ENCODE results near the gene SETBP1.

SETBP1 gene

DNA sequence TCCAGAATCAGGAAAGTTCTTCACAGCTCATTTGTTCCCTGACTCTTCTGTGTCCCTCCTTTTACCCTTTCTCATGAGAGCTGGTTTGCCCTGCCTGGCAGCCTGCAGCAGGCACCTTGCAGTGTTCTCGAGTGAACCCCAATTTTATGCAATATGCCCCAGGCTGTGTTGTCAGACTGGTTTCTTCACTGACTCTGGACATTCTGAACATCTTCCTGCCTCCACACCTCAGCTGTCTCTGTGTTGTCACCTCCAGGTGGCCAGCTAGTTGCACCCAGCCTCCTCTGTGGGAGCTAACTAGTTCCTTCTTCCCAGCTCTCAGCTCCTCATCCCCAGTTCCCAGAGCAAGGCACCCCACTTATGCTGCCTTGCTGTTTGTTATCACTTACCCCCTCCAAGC, 5.5 kb downstream of the SETBP1 start:
- Histone ChIP-seq H3K27ac (no peak overlapping the region), H3K4me3 (ENCODE audit: low read depth, low read length) (no peak overlapping the region), H3K27me3 (replicated peaks) (no peaks in the 10 kb centered on the region), H3K36me3 (replicated peaks) (no peaks in the 10 kb centered on the region)
- in situ Hi-C loops (cut with HindIII; ENCODE audit: low pct_ligation_motif_present, low sequenced_read_pairs), result no loop called here
- TF ChIP-seq, protein P1, sequence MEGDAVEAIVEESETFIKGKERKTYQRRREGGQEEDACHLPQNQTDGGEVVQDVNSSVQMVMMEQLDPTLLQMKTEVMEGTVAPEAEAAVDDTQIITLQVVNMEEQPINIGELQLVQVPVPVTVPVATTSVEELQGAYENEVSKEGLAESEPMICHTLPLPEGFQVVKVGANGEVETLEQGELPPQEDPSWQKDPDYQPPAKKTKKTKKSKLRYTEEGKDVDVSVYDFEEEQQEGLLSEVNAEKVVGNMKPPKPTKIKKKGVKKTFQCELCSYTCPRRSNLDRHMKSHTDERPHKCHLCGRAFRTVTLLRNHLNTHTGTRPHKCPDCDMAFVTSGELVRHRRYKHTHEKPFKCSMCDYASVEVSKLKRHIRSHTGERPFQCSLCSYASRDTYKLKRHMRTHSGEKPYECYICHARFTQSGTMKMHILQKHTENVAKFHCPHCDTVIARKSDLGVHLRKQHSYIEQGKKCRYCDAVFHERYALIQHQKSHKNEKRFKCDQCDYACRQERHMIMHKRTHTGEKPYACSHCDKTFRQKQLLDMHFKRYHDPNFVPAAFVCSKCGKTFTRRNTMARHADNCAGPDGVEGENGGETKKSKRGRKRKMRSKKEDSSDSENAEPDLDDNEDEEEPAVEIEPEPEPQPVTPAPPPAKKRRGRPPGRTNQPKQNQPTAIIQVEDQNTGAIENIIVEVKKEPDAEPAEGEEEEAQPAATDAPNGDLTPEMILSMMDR (IDR thresholded peaks at IDR 0.05; ENCODE audit: low read depth, low read length, missing control alignments), result no peak
- DNase-seq, result no peak

DNA sequence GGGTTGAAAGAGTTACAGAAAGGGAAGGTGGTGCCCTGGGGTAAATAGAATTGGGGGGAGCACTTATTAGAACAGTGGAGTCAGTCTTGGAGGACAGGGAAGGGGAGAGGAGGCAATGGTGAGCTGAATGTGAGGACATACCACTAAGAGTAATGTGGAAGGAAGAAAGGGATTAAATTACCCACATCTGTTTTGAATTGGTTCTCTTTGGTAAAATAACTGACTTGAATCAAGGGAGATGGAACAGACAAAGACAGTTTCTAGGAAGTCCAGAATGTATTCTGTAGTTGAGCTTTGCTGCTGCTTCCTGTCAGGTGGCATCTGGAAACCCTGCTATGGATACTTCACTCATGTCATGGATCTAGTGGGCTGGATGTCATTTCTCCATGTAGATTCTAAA, 6.7 kb downstream of the SETBP1 start:
- in situ Hi-C loops (cut with HindIII; ENCODE audit: low pct_ligation_motif_present, low sequenced_read_pairs), result no loop called here

DNA sequence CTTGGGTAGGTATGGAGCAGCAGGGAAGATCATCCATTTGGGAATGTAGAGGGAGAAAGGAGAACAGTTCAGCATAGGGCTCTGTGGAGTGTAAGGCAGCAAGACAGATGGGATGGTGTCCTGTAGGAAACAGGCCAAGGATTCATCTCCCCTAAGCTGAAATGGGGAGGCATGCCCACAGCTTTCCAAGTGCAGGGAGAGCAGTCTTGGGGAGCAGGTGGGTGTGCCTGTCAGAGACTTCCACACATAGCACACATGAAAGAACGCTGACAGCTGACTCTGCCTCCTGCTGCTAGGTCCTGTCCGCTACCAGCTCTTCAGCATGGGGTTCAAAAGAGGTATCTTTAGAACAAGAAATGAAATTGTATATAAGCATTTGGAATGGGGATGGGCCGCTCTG, 9.0 kb downstream of the SETBP1 start:
- no peaks in the 10 kb centered on the region for H3K36me3 ChIP-seq (replicated peaks)
- no peak overlapping the region for H3K4me3 ChIP-seq (ENCODE audit: low read depth, low read length)
- H3K27ac ChIP-seq, result no peak overlapping the region
- DNase-seq, result no peak
- H3K27me3 ChIP-seq (replicated peaks), result no peaks in the 10 kb centered on the region
- in situ Hi-C loops (cut with HindIII; ENCODE audit: low pct_ligation_motif_present, low sequenced_read_pairs), result no loop called here
- TF ChIP-seq, protein P1 (IDR thresholded peaks at IDR 0.05; ENCODE audit: low read depth, low read length, missing control alignments), result no peak

More for the DNA sequence above, 6.7 kb downstream of the SETBP1 start:
- H3K36me3 ChIP-seq (replicated peaks), result no peaks in the 10 kb centered on the region
- DNase-seq, result no peak
- H3K27ac ChIP-seq, result no peak overlapping the region
- no peaks in the 10 kb centered on the region for H3K27me3 ChIP-seq (replicated peaks)
- TF ChIP-seq, protein P1 (IDR thresholded peaks at IDR 0.05; ENCODE audit: low read depth, low read length, missing control alignments), result no peak
- H3K4me3 ChIP-seq (ENCODE audit: low read depth, low read length), result no peak overlapping the region

DNA sequence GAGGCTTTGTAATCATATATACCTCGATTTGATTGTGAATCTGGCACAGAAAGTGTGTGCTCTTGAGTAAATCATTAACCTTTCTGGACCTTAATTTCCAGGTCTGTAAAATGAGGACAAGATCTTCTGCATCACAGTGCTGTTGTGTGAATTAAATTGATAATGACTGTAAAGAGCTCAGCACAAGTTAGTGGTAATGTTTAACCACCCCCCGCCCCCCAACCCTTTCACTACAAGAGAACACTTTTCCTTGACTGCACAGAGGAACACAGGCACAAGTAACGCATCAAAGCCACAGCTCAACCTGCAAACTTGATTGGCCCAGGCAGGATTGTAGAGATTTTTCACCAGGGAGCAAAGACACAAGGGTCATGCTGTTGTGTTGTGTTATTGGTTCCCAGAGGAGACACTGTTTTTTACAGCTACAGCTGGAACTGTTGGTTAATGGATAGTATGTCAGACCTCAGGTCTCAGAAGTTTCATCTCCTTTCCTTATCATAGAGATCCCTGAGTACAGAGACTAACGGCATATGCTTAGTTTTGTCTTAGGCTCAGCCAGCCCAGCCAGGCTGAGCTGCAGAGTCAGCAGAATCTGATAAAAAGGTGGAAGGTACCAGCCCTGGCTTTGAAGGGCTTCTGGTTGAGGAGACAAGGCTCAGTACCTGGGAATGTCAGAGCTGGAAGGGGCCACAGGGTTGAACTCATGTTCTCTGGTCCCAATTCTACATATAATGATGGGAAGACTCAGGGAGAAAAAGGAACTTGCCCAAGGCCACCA, 10.6 kb downstream of the SETBP1 start:
- Histone ChIP-seq H3K4me3 (ENCODE audit: low read depth, low read length) (no peak overlapping the region), H3K27me3 (replicated peaks) (no peaks in the 10 kb centered on the region), H3K27ac (no peak overlapping the region), H3K36me3 (replicated peaks) (no peaks in the 10 kb centered on the region)
- in situ Hi-C loops (cut with HindIII; ENCODE audit: low pct_ligation_motif_present, low sequenced_read_pairs), result no loop called here
- no peak for DNase-seq
- TF ChIP-seq, protein P1 (IDR thresholded peaks at IDR 0.05; ENCODE audit: low read depth, low read length, missing control alignments), result no peak

DNA sequence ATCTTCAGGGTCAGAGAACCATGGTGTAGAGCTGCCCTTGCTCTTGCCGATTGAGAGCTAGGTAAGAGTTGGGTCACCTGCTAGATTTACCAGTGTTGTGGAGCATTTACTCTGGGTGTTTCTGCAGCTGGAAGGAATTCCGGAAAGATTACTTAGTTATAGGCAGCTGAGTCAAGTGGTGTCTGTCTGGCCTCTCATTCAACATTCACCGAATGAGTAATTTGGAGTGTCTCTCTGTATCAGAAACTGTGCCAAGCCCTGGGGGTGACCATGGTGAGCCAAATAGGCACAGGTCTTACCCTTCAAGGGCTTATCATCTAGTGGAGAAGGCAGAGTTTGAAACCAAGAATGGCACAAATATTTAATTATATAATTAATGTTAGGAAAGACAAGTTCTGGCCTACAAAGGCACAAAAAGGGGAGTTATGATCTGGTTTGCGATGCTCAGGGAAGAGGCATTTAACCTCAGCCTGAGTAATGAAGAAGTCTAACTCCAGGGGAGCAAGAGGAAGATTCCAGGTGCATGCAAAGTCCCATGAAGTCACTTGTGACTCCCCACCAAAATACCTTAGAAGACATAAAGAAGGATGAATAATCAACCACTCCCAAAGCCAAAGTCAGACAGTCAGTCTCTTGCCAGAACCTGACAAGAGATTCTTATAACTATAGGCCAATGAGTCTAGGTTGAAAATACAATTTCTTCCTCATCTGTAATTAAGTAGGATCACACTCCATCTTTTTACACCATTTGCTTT, 12.5 kb downstream of the SETBP1 start:
- no peak for DNase-seq
- in situ Hi-C loops (cut with HindIII; ENCODE audit: low pct_ligation_motif_present, low sequenced_read_pairs), result no loop called here

More for the DNA sequence above, 12.5 kb downstream of the SETBP1 start:
- no peaks in the 10 kb centered on the region for H3K27me3 ChIP-seq (replicated peaks)
- H3K4me3 ChIP-seq (ENCODE audit: low read depth, low read length), result no peak overlapping the region
- no peaks in the 10 kb centered on the region for H3K36me3 ChIP-seq (replicated peaks)
- TF ChIP-seq, protein P1 (IDR thresholded peaks at IDR 0.05; ENCODE audit: low read depth, low read length, missing control alignments), result no peak
- H3K27ac ChIP-seq, result no peak overlapping the region
